ENCODE results near the gene ZNF200. TPM values are rescaled to one million over a fixed set of nuclear protein-coding genes. Genes with fewer than 3 reads are reported as not detected.

Gene ZNF200
- total RNA-seq, 8 experiments from 2014 or later: 7.3 to 14.8 (median 9.3) TPM

- no peak overlapping the region for H3K27ac ChIP-seq
- H3K4me3 ChIP-seq: no peak overlapping the region
- in situ Hi-C loops (cut with MboI; ENCODE audit: low pct_unique_long_range_greater_than_20kb in 2 of 9, low sequenced_read_pairs in 9 of 9, unreplicated experiment in 9 of 9): no loop called here
- peaks cover 0 to 12% of the 10 kb centered on the region in 2 donors for H3K4me1 ChIP-seq (replicated peaks in 1 of 2)
- no peak for ATAC-seq (replicated peaks in 6 of 8)
- 33 to 57% (median 46%) methylated on average over 4 to 6 of the region's 28 CpGs; no CpG with 5 or more reads in 7 of the 10 experiments for WGBS, 10 experiments
Observed at GRCh38 chr16:3174618-3175148, 60.3 kb downstream of the ZNF200 start.

- ATAC-seq (replicated peaks in 6 of 8): peak in 2 of 8 experiments; percentile 6 to 9
- H3K4me3 ChIP-seq: no peak overlapping the region
- in situ Hi-C loops (cut with MboI; ENCODE audit: low pct_unique_long_range_greater_than_20kb in 2 of 9, low sequenced_read_pairs in 9 of 9, unreplicated experiment in 9 of 9): no loop called here
- H3K27ac ChIP-seq: no peak overlapping the region
- WGBS, 10 experiments: 0 to 39% (median 7%) methylated on average over 4 to 17 of the region's 24 CpGs; no CpG with 5 or more reads in 1 of the 10 experiments
- H3K4me1 ChIP-seq (replicated peaks in 1 of 2): peaks cover 0 to 12% of the 10 kb centered on the region in 2 donors
Observed at GRCh38 chr16:3173892-3174617, 60.9 kb downstream of the ZNF200 start.

Other genes starting within 250 kb of the ZNF200 start
- gene CLDN9, start 222.2 kb downstream of the ZNF200 start, total RNA-seq: 1 to 10 TPM in 1 of 8 experiments, under 1 TPM in 7; 0.15 to 1.9 (median 0.32) TPM
- gene CLDN6, start 217.0 kb downstream of the ZNF200 start, total RNA-seq: 1 to 10 TPM in 4 of 8 experiments, under 1 TPM in 4; 0.27 to 6.0 (median 1.3) TPM
- 100 to 1,000 TPM in 1 of 8 experiments, 10 to 100 TPM in 4, 1 to 10 TPM in 3; 4.3 to 144 (median 14.3) TPM for gene TNFRSF12A, start 214.8 kb downstream of the ZNF200 start, total RNA-seq
- 10 to 100 TPM; 30.2 to 71.4 (median 40.8) TPM for gene HCFC1R1, start 211.2 kb downstream of the ZNF200 start, total RNA-seq
- gene THOC6, start 211.1 kb downstream of the ZNF200 start, total RNA-seq: 10 to 100 TPM in 6 of 8 experiments, 1 to 10 TPM in 2; 6.8 to 32.1 (median 14.0) TPM
- gene BICDL2, start 198.2 kb downstream of the ZNF200 start, total RNA-seq: under 1 TPM; 0.11 to 0.95 (median 0.21) TPM
- 1 to 10 TPM in 3 of 8 experiments, under 1 TPM in 5; 0.11 to 1.7 (median 0.75) TPM for gene MMP25, start 188.6 kb downstream of the ZNF200 start, total RNA-seq
- 10 to 100 TPM in 3 of 8 experiments, 1 to 10 TPM in 3, under 1 TPM in 2; 0.22 to 41.3 (median 4.0) TPM for gene IL32, start 169.5 kb downstream of the ZNF200 start, total RNA-seq
- under 1 TPM in 6 of 8 experiments, not detected in 2; 0.17 to 0.71 (median 0.40) TPM for gene ZSCAN10, start 135.9 kb downstream of the ZNF200 start, total RNA-seq
- 10 to 100 TPM in 7 of 8 experiments, 1 to 10 TPM in 1; 7.8 to 19.2 (median 14.9) TPM for gene ZNF205, start 122.6 kb downstream of the ZNF200 start, total RNA-seq
- gene ZNF213, start 100.1 kb downstream of the ZNF200 start, total RNA-seq: 1 to 10 TPM; 2.6 to 9.6 (median 6.5) TPM
- gene OR1F1, start 47.0 kb downstream of the ZNF200 start, total RNA-seq: 1 to 10 TPM in 1 of 8 experiments, under 1 TPM in 3, not detected in 4; 0.32 to 1.4 (median 0.85) TPM
- under 1 TPM in 6 of 8 experiments, not detected in 2; 0.05 to 0.47 (median 0.19) TPM for gene MEFV, start 21.5 kb upstream of the ZNF200 start, total RNA-seq
- 10 to 100 TPM; 27.4 to 47.7 (median 31.9) TPM for gene ZNF263, start 48.3 kb upstream of the ZNF200 start, total RNA-seq
- 10 to 100 TPM in 4 of 8 experiments, 1 to 10 TPM in 4; 6.8 to 19.2 (median 9.9) TPM for gene TIGD7, start 70.3 kb upstream of the ZNF200 start, total RNA-seq
- gene ZNF75A, start 70.3 kb upstream of the ZNF200 start, total RNA-seq: 10 to 100 TPM; 22.0 to 46.0 (median 37.2) TPM
- under 1 TPM in 7 of 8 experiments, not detected in 1; 0.20 to 0.86 (median 0.31) TPM for gene OR2C1, start 120.7 kb upstream of the ZNF200 start, total RNA-seq
- 10 to 100 TPM in 5 of 8 experiments, 1 to 10 TPM in 3; 7.8 to 22.9 (median 13.2) TPM for gene ZSCAN32, start 165.8 kb upstream of the ZNF200 start, total RNA-seq
- 10 to 100 TPM in 5 of 8 experiments, 1 to 10 TPM in 3; 8.5 to 17.8 (median 10.7) TPM for gene ZNF174, start 166.1 kb upstream of the ZNF200 start, total RNA-seq
- gene ZNF597, start 208.3 kb upstream of the ZNF200 start, total RNA-seq: 1 to 10 TPM; 2.0 to 5.1 (median 2.5) TPM
- 10 to 100 TPM; 15.1 to 53.4 (median 25.3) TPM for gene NAA60, start 208.5 kb upstream of the ZNF200 start, total RNA-seq